Naive thymus-derived CD8-positive, alpha-beta T cell (primary cell): ENCODE measurements around the gene TMEM94. TPM values are rescaled to one million over a fixed set of nuclear protein-coding genes. Genes with fewer than 3 reads are reported as not detected.
"Not testable (repeated sequence)": the region's sequence is repeated elsewhere in the genome, so short reads cannot be mapped to it uniquely, and the experiment has no call there.

Source experiments
- ATAC-seq, 2 donors: fragments of 150-1000 bp; cut with Tn5 transposase in 1 of 2; sonication (Bioruptor Pico), chemical (Tn5 transposase) in 1 of 2; 1 replicate in 1 of 2; 2 replicates in 1 of 2; pipeline ENCODE4 v1.10.0; 2021; ENCODE audit warnings: mild to moderate bottlenecking in 2 of 2, moderate library complexity in 2 of 2
- POLR2A ChIA-PET: fragments of 350-600 bp; sonication (Branson Sonifier 250); formaldehyde crosslinking; loops from one replicate; lab custom pipeline; 2021; ENCODE audit warnings: antibody characterized with exemption; lab: Charles Lee
- DNase-seq, 10 donors: peaks; one replicate each; pipeline versions ENCODE4 v3.0.0 to v3.0.0-alpha.2; 2020 to 2022
- H3K27ac Mint-ChIP-seq, 10 donors: one replicate each; pipeline ENCODE4 v1.8.0; 2020 to 2022; ENCODE audit warnings: mild to moderate bottlenecking in 10 of 10, mixed read lengths in 10 of 10, moderate library complexity in 4 of 10, inconsistent platforms in 1 of 10
- H3K27me3 Mint-ChIP-seq, 5 donors: one replicate each; pipeline ENCODE4 v1.8.0; 2021 to 2022; ENCODE audit warnings: mixed read lengths in 5 of 5
- H3K36me3 Mint-ChIP-seq, 3 donors: one replicate each; pipeline ENCODE4 v1.8.0; 2020 to 2022; ENCODE audit warnings: mixed read lengths in 3 of 3, mild to moderate bottlenecking in 2 of 3, inconsistent platforms in 1 of 3
- H3K4me1 Mint-ChIP-seq, 4 donors: one replicate each; pipeline ENCODE4 v1.8.0; 2021 to 2022; ENCODE audit warnings: mixed read lengths in 4 of 4
- H3K4me3 Mint-ChIP-seq, 10 donors: one replicate each; pipeline ENCODE4 v1.8.0; 2020 to 2022; ENCODE audit warnings: mild to moderate bottlenecking in 10 of 10, mixed read lengths in 10 of 10, moderate library complexity in 6 of 10, inconsistent platforms in 1 of 10
- H3K9me3 Mint-ChIP-seq, 9 donors: one replicate each; pipeline ENCODE4 v1.8.0; 2020 to 2022; ENCODE audit warnings: mixed read lengths in 9 of 9, mild to moderate bottlenecking in 3 of 9, inconsistent platforms in 1 of 9, moderate library complexity in 1 of 9
- polyA plus RNA-seq, 3 donors: library from polyadenylated mRNA; unstranded; fragments of 300-500 nt; fragmentation: Illumina TruSeq; gene quantifications; one replicate each; pipeline ENCODE4 v1.2.3, GENCODE V29; 2021
- total RNA-seq, 8 experiments: library from RNA in 2 of 8; stranded (reverse) in 2 of 8; gene quantifications; one replicate each; pipeline ENCODE4 v1.2.3 and lab custom pipeline; 2021 to 2026

Gene TMEM94
- total and polyA plus RNA-seq, 5 experiments from 2014 or later: 8.4 to 108 (median 23.5) TPM

DNA sequence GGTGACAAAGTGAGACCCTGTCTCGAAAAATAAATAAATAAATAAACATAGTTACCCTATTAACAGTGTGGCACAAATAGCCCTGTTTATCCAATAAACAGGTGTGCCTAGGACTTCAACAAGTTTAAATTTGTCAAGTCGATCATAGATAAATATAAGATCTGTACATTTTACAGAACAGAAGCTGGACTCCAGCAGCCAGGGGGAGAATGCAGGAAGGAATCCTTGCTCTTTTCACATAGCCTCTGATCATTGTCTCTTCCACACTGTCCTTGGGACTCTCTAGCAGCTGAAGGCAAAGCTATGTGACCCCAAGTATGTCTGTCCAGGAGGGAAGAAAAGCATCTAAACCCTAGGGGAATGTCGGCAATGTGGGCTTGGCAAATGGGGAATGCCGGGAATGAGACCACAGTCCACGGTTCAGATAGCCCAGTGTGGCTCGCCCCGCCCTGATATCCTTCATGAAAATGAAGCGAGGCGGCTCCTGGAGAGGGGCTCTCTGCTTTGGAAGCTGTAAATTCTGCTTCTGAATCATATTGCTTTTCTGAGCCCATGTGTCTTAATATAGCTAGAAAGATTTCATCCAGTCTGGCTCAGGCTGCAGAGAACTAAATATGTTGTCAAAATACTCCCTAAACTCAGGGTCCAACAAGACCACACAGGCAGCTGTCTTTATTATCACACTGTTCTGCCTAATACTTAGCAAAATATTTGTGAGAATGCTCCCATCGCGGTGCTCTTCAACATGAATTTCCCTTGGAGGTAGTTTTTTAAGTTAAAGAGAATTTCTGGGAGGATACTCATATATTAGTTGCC lies 26.1 kb upstream of the TMEM94 start:
- no peak for DNase-seq
- Mint-ChIP-seq H3K4me3 (no peak overlapping the region), H3K36me3 (no peaks in the 10 kb centered on the region), H3K27me3 (peaks cover 0 to 5% (median 4%) of the 10 kb centered on the region in 5 donors), H3K4me1 (peaks cover 0 to 18% (median 6%) of the 10 kb centered on the region in 4 donors), H3K9me3 (no peaks in the 10 kb centered on the region), H3K27ac (no peak overlapping the region)
- POLR2A ChIA-PET: interaction anchor here (1.1 kb wide), 1 partner anchor 86 kb away, joined by 3 read pairs; the partner anchor contains the start of gene TSEN54
- no peak for ATAC-seq

DNA sequence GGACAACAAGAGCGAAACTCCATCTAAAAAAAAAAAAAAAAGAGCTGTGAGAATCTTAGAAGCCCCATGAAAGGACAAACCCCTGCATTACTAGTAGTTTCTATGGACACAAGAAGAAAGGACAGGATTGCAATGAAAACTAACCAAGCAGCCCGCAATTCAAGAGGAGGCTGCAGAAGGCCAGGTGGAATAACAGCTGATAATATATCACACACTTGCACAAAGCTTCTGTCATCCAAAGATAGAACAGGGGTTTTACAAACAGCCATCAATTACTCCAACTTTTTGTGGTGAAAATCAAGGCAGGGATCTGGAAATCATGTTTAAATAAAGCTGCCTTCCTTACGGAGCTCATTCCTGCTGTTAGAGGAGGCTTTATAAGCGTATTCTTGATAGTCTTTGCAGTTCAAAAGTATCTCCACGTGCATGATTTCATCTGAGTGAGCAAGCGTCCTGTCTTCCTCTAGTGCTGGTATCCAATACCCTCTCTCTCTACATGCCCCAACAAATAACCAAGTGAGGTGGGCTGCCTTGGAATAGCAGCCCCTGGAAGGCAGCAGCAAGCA lies 23.1 kb upstream of the TMEM94 start:
- ATAC-seq (no peak), DNase-seq (no peak)
- H3K9me3 Mint-ChIP-seq: no peaks in the 10 kb centered on the region
- H3K4me3 Mint-ChIP-seq: no peak overlapping the region
- peaks cover 0 to 5% (median 4%) of the 10 kb centered on the region in 5 donors for H3K27me3 Mint-ChIP-seq
- no peak overlapping the region for H3K27ac Mint-ChIP-seq
- peaks cover 3 to 13% (median 6%) of the 10 kb centered on the region in 4 donors for H3K4me1 Mint-ChIP-seq
- H3K36me3 Mint-ChIP-seq: no peaks in the 10 kb centered on the region
- POLR2A ChIA-PET: no interaction called here

DNA sequence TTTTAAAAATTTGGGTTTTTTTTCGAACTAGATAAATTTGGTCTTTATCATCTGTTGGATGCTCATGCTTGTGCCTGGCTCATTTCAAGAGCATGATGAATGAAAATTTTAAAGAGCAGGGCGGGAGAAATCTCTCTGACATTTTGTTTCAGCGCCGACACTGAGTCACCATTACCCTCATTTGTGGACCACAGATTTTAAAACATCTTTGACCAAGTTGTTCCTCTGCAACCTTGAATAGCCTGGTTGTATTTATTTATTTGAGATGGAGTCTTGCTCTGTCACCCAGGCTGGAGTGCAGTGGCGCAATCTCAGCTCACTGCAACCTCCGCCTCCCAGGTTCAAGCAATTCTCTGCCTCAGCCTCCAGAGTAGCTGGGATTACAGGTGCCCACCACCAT lies 22.0 kb upstream of the TMEM94 start:
- not testable (repeated sequence) for H3K36me3 Mint-ChIP-seq, H3K27ac Mint-ChIP-seq, H3K9me3 Mint-ChIP-seq, ATAC-seq, H3K27me3 Mint-ChIP-seq, DNase-seq, H3K4me3 Mint-ChIP-seq
- POLR2A ChIA-PET: interaction anchor here (1.3 kb wide), 1 partner anchor 22 kb away, joined by 3 read pairs; the partner anchor contains the start of gene TMEM94
- H3K4me1 Mint-ChIP-seq: peaks cover 3 to 10% (median 6%) of the 10 kb centered on the region in 4 donors

DNA sequence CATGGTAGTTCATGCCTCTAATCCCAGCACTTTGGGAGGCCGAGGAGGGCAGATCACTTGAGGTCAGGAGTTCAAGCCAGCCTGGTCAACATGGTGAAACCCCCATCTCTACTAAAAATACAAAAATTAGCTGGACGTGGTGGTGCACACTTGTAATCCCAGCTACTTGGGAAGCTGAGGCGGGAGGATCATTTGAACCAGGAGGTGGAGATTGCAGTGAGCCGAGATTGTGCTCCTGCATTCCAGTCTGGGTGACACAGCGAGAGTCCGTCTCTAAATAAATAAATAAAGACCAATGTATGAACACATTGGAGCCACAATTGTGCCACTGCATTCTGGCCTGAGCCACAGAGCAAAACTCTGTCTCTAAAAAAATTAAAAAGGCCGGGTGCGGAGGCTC lies 19.0 kb upstream of the TMEM94 start:
- H3K27me3 Mint-ChIP-seq, H3K9me3 Mint-ChIP-seq, ATAC-seq, POLR2A ChIA-PET, H3K27ac Mint-ChIP-seq, DNase-seq, H3K4me3 Mint-ChIP-seq, H3K36me3 Mint-ChIP-seq: not testable (repeated sequence)
- peaks cover 6 to 10% (median 6%) of the 10 kb centered on the region in 4 donors for H3K4me1 Mint-ChIP-seq

DNA sequence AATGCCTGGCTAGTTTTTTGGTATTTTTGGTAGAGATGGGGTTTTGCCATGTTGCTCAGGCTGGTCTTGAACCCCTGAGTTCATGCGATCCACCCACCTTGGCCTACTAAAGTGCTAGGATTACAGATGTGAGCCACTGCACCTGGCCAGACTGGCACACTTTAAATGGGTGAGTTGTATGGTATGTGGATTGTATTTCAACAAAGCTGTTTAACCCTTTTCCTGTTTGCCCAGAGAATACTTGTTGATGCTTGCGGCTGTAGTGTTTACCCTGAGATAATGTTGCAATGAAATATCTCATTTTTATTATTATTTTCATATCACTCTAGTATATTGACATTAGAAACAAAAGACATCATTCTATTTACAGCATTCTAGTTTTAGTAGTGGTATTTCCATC lies 17.1 kb upstream of the TMEM94 start:
- POLR2A ChIA-PET: no interaction called here
- Mint-ChIP-seq H3K9me3 (no peaks in the 10 kb centered on the region), H3K36me3 (no peaks in the 10 kb centered on the region), H3K27me3 (no peaks in the 10 kb centered on the region), H3K4me1 (peaks cover 6 to 10% (median 6%) of the 10 kb centered on the region in 4 donors), H3K4me3 (no peak overlapping the region), H3K27ac (no peak overlapping the region)
- DNase-seq (no peak), ATAC-seq (no peak)

DNA sequence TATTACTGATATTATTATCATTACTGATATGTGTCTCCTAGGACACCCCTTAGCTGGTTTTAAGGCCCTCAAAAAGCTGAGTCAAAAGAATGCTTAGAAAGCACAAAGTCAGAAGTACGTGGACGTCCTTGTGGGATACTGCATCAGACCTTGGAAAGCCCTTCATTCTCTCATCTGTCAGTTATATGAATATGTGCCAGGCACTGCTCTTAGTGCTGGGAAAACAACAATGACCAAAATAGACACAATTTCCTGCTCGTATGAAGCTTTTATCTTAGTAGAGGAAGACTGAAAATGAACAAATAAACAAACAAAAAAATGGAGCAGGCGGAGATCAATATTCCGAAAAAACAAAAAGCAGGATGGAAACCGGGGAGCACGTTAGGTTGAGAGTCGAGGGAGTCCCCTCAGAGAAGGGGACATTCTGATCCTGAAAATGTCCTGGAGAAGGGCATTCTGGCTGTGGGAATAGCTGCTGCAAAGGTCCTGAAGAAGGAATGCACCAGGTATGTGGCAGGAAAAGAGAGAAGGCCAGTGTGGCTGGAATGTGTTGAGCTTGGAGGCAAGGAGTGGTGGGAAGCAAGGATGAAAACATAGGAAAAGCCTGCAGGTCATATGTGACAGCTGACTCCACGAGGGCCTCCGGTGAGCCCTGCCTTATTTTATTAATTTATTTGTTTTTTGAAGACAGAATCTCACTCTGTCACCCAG lies 15.5 kb upstream of the TMEM94 start:
- no peak overlapping the region for H3K27ac Mint-ChIP-seq
- H3K9me3 Mint-ChIP-seq: no peaks in the 10 kb centered on the region
- POLR2A ChIA-PET: interaction anchor here (0.6 kb wide), 1 partner anchor 224 kb away, joined by 4 read pairs; no protein-coding TSS in a partner anchor
- peaks cover 4 to 5% (median 4%) of the 10 kb centered on the region in 4 donors for H3K4me1 Mint-ChIP-seq
- H3K4me3 Mint-ChIP-seq: no peak overlapping the region
- DNase-seq (no peak), ATAC-seq (no peak)
- H3K36me3 Mint-ChIP-seq: no peaks in the 10 kb centered on the region
- H3K27me3 Mint-ChIP-seq: no peaks in the 10 kb centered on the region

DNA sequence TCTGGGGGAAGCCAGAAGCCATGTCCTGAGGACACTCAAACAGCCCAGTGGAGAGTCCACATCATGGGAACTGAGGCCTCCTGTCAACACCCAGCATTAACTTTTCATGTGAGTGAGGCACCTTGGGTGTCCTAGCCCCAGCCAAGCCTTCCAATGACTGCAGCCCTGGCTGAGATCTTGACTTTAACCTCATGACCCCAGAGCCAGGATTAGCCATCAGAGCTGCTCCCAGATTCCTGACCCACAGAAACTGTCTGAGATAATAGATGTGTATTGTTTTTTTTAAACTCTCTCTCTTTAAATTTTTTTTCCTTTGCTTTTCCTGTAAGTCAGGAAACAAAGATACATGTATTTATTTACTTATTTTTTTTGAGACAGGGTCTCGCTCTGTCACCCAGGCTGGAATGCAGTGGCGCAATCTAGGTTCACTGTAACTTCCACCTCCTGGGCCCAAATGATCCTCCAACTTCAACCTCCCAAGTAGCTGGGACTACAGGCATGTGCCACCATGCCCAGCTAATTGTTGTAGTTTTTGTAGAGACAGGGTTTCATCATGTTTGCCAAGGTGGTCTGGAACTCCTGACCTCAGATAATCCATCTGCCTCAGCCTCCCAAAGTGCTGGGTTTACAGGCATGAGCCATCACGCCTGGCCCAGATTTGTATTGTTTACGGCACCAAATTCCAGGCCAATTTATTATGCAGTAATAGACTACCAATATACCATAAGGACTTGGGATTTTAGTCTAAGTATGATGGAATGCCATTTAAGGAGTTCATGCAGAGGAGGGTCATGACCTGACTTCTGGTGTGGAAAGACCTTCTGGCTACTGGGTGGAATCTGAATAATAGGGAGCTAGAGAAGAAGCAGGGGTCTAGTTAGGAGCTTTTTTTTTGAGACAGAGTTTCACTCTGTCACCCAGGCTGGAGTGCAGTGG lies 14.0 kb upstream of the TMEM94 start:
- DNase-seq (no peak), ATAC-seq (no peak)
- Mint-ChIP-seq H3K27ac (peak overlapping the region in 2 of 10 donors; percentile 33 to 41), H3K9me3 (no peaks in the 10 kb centered on the region), H3K4me1 (peaks cover 0 to 2% (median 0%) of the 10 kb centered on the region in 4 donors), H3K36me3 (no peaks in the 10 kb centered on the region), H3K27me3 (no peaks in the 10 kb centered on the region), H3K4me3 (no peak overlapping the region)
- POLR2A ChIA-PET: interaction anchor here (0.7 kb wide), 1 partner anchor 74 kb away, joined by 4 read pairs; the partner anchor contains the start of gene TSEN54

DNA sequence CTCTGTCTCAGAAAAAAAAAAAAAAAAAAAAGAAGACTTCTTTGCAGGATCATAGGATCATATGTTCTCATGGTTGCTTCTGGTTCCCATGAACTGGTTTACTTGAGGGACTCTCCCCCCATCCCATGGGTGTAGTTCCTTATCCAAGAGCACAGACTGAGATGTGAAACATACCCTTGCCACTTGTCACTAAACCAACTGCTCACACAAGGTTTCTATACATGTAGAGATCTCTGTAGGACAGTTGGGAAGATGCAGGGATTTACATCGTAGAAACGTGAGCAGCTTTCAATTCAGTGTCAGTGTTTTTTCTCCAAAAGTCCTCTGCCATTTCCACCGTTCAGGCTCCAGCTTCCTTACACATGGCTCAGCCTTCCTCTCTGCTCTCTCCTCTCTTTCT lies 11.1 kb upstream of the TMEM94 start:
- Mint-ChIP-seq H3K4me1 (peaks cover 0 to 2% (median 0%) of the 10 kb centered on the region in 4 donors), H3K4me3 (no peak overlapping the region), H3K9me3 (no peaks in the 10 kb centered on the region), H3K27ac (no peak overlapping the region), H3K36me3 (no peaks in the 10 kb centered on the region), H3K27me3 (no peaks in the 10 kb centered on the region)
- ATAC-seq (no peak), DNase-seq (no peak)
- POLR2A ChIA-PET: no interaction called here

DNA sequence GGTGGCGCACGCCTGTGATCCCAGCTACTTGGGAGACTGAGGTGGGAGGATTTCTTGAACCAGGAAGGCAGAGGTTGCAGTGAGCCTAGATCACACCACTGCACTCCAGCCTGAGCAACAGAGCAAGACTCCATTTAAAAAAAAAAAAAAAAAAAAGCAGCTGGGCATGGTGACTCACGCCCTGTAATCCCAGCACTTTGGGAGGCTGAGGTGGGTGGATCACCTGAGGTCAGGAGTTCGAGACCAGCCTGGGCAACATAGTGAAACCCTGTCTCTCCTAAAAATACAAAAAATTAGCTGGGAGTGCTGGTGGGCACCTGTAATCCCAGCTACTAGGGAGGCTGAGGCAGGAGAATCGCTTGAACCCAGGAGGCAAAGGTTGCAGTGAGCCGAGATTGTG lies 10.5 kb upstream of the TMEM94 start:
- H3K36me3 Mint-ChIP-seq, H3K27ac Mint-ChIP-seq, H3K4me1 Mint-ChIP-seq, DNase-seq, H3K9me3 Mint-ChIP-seq, H3K4me3 Mint-ChIP-seq, ATAC-seq, H3K27me3 Mint-ChIP-seq, POLR2A ChIA-PET: not testable (repeated sequence)

DNA sequence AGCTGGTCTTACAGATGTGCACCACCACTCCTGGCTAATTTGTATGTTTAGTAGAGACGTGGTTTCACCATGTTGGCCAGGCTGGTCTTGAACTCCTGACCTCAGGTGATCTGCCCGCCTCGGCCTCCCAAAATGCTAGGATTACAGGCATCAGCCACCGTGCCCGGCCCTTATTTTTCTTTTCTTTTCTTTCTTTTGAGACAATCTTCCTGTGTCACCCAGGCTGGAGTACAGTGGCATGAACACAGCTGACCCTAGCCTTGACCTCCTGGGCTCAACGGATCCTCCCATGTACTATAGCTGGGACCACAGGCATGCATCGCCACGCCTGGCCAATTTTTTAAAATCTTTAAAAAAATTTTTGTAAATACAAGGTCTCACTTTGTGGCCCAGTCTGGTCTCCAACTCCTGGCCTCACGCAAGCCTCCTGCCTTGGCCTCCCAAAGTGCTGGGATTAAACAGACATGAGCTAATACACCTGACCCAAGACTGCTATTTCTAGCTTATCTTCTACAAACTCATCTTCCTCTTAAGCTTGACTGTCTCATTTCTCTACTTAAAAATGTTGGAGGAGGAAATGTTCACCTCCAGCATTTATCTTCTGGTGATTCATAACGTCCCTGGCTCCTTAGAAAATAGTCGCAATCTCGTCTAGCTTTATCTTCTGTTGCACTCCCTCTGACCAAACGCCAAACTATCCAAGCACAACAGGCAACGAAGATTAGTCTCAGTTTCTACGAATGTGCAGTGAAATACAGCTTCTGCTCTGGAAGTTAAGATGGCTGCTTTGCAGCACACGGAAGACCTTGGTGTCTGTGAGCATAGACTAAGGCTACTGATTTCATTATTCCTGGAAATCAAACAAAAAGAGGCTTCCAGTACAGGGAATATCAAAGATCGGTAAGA lies 8.2 kb upstream of the TMEM94 start:
- H3K4me1 Mint-ChIP-seq: no peaks in the 10 kb centered on the region
- H3K4me3 Mint-ChIP-seq: no peak overlapping the region
- H3K27me3 Mint-ChIP-seq: no peaks in the 10 kb centered on the region
- no peak for DNase-seq
- no peak for ATAC-seq
- POLR2A ChIA-PET: interaction anchor here (0.6 to 1.3 kb wide), 3 partner anchors 8 to 186 kb away, joined by 4 read pairs; partner anchors contain the start of gene TMEM94
- no peaks in the 10 kb centered on the region for H3K36me3 Mint-ChIP-seq
- no peak overlapping the region for H3K27ac Mint-ChIP-seq
- H3K9me3 Mint-ChIP-seq: no peaks in the 10 kb centered on the region

DNA sequence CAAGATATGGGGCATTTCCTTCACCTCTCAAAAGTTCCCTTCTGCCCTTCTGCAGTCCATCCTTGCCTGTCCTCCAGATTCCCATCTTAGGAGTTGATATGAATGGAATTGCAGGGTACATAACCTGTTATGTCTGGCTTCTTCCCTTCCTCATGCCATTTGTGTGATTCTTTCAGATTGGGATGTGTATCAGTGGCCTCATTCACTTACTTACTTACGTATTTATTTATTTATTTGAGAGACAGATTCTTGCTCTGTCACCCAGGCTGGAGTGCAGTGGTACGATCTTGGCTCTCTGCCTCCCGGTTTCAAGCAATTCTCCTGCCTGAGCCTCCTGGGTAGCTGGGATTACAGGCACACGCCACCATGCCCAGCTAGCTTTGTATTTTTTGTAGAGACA lies 6.2 kb upstream of the TMEM94 start:
- H3K27me3 Mint-ChIP-seq: no peaks in the 10 kb centered on the region
- ATAC-seq: no peak
- no peaks in the 10 kb centered on the region for H3K36me3 Mint-ChIP-seq
- no peak for DNase-seq
- no peaks in the 10 kb centered on the region for H3K9me3 Mint-ChIP-seq
- POLR2A ChIA-PET: no interaction called here
- no peak overlapping the region for H3K27ac Mint-ChIP-seq
- H3K4me3 Mint-ChIP-seq: no peak overlapping the region
- H3K4me1 Mint-ChIP-seq: peaks cover 0 to 9% (median 3%) of the 10 kb centered on the region in 4 donors
